ENCODE measurements around the gene CSF3R. TPM values are rescaled to one million over a fixed set of nuclear protein-coding genes. Genes with fewer than 3 reads are reported as not detected.

CSF3R gene
- total RNA-seq, 1 experiment from 2014 or later: not detected

DNA sequence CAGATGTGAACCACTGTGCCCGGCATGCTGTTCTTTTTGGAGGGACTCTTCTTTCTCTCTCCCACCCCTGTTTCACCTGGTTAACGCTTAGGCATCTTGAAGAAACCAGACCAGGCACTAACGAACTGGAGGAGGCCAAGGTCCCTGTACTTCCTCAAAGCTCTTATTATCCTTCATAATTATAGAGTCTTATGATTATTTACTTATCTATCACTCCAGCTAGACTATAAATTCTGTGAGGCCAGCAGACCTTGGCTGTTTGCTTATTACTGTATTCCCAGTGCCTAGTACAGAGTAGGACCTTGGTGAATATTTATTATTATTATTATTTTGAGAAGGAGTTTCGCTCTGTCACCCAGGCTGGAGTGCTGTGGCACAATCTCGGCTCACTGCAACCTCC, 5.8 kb downstream of the CSF3R start:
- no peak overlapping the region for H2AK5ac ChIP-seq (ENCODE audit: insufficient read length, low read length)
- H3K27ac ChIP-seq (ENCODE audit: insufficient read length, low read depth, low read length): no peak overlapping the region
- Mint-ChIP-seq H3K27me3 (ENCODE audit: low read depth) (peaks cover 53% of the 10 kb centered on the region), H3K4me3 (no peak overlapping the region), H3K27ac (no peak overlapping the region), H3K4me1 (peaks cover 6 to 9% of the 10 kb centered on the region in 2 experiments), H3K9me3 (no peaks in the 10 kb centered on the region), H3K36me3 (ENCODE audit: insufficient read depth in 1 of 3, low read depth in 3 of 3) (no peaks in the 10 kb centered on the region)
- H3K18ac ChIP-seq (ENCODE audit: insufficient read length, low read depth, low read length): no peak overlapping the region
- no peak overlapping the region for H4K8ac ChIP-seq (replicated peaks; ENCODE audit: insufficient read length, low read depth, low read length)
- no peak overlapping the region for H4K91ac ChIP-seq (ENCODE audit: insufficient read length, low read depth, low read length)
- H2BK20ac ChIP-seq (ENCODE audit: low read depth, low read length, poor library complexity, severe bottlenecking): no peak overlapping the region
- no peaks in the 10 kb centered on the region for H3K79me1 ChIP-seq (ENCODE audit: insufficient read depth, low read depth, low read length, poor library complexity, severe bottlenecking)
- H3K9ac ChIP-seq (ENCODE audit: extremely low read depth, insufficient read length, low read length): no peak overlapping the region
- TF ChIP-seq, protein P1, sequence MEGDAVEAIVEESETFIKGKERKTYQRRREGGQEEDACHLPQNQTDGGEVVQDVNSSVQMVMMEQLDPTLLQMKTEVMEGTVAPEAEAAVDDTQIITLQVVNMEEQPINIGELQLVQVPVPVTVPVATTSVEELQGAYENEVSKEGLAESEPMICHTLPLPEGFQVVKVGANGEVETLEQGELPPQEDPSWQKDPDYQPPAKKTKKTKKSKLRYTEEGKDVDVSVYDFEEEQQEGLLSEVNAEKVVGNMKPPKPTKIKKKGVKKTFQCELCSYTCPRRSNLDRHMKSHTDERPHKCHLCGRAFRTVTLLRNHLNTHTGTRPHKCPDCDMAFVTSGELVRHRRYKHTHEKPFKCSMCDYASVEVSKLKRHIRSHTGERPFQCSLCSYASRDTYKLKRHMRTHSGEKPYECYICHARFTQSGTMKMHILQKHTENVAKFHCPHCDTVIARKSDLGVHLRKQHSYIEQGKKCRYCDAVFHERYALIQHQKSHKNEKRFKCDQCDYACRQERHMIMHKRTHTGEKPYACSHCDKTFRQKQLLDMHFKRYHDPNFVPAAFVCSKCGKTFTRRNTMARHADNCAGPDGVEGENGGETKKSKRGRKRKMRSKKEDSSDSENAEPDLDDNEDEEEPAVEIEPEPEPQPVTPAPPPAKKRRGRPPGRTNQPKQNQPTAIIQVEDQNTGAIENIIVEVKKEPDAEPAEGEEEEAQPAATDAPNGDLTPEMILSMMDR (conservative IDR thresholded peaks at IDR 0.05): no peak
- no peaks in the 10 kb centered on the region for H3K23me2 ChIP-seq (ENCODE audit: insufficient read length, low read depth, low read length, poor library complexity, severe bottlenecking)
- H3K9me3 ChIP-seq (ENCODE audit: control insufficient read depth, low read depth, low read length): no peaks in the 10 kb centered on the region
- no CpG with 5 or more reads among the region's 5 CpGs for WGBS (ENCODE audit: extremely low coverage, insufficient read length, low lambda C conversion rate)
- no peak overlapping the region for H3T11ph ChIP-seq (ENCODE audit: low read length)
- no peak overlapping the region for H3K23ac ChIP-seq (ENCODE audit: insufficient read length, low read depth, low read length)
- H3K79me2 ChIP-seq (ENCODE audit: insufficient read depth, low read length): no peaks in the 10 kb centered on the region
- no peak overlapping the region for H2BK5ac ChIP-seq (ENCODE audit: insufficient read length, low read length)
- H3K14ac ChIP-seq (ENCODE audit: insufficient read depth, low read length): no peak overlapping the region
- no peak overlapping the region for H3K4ac ChIP-seq (ENCODE audit: low read depth, low read length)
- H2BK12ac ChIP-seq (ENCODE audit: insufficient read length, low read depth, low read length): no peak overlapping the region
- no peak overlapping the region for H2BK15ac ChIP-seq (ENCODE audit: low read depth, low read length)
- no peaks in the 10 kb centered on the region; the same call in 1 of the 2 replicates for H3K27me3 ChIP-seq (ENCODE audit: insufficient read depth, low read length)
- H2AFZ ChIP-seq (ENCODE audit: low read length): no peak overlapping the region
- no peaks in the 10 kb centered on the region for H3K4me1 ChIP-seq (ENCODE audit: insufficient read depth, low read length)
- H4K20me1 ChIP-seq (ENCODE audit: control insufficient read depth, insufficient read depth, insufficient read length): peaks cover 4% of the 10 kb centered on the region
- no peak overlapping the region for H3K56ac ChIP-seq (ENCODE audit: insufficient read length, low read depth, low read length)
- H3K4me2 ChIP-seq (ENCODE audit: insufficient read depth, insufficient read length, low read length): no peak overlapping the region
- H2BK120ac ChIP-seq (ENCODE audit: low read depth, low read length, poor library complexity, severe bottlenecking): no peak overlapping the region
- DNase-seq: no peak
- H4K5ac ChIP-seq (ENCODE audit: insufficient read length, low read depth, low read length): no peak overlapping the region

Measured in H9 (cell line).